Skeletal muscle satellite cell (primary cell): ENCODE measurements around the gene EFNA5.
A peak's percentile ranks its signal among the peaks of the same experiment; 100 is the strongest.

Experiments
- H3K27me3 ChIP-seq: 2 replicates; pipeline ENCODE4 v1.7.0; 2013; ENCODE audit warnings: low read length; ENCODE audit not compliant: control insufficient read depth, insufficient read depth
- H3K36me3 ChIP-seq: 2 replicates; pipeline ENCODE4 v1.7.0; 2013; ENCODE audit warnings: mild to moderate bottlenecking, control low read depth, low read length; ENCODE audit not compliant: insufficient read depth
- H3K4me1 ChIP-seq: 2 replicates; pipeline ENCODE4 v1.7.0; 2013; ENCODE audit warnings: low read length; ENCODE audit not compliant: control insufficient read depth, insufficient read depth
- H3K4me2 ChIP-seq: 2 replicates; pipeline ENCODE4 v1.7.0; 2013; ENCODE audit warnings: mild to moderate bottlenecking, low read length
- H3K4me3 ChIP-seq: 2 replicates; pipeline ENCODE4 v1.7.0; 2013; ENCODE audit warnings: low read length
- H3K9ac ChIP-seq: 2 replicates; pipeline ENCODE4 v1.7.0; 2013; ENCODE audit warnings: mild to moderate bottlenecking, low read depth, low read length, moderate library complexity
- H3K9me3 ChIP-seq: replicated peaks from 2 replicates; pipeline ENCODE4 v1.7.0; 2013; ENCODE audit warnings: mild to moderate bottlenecking, control low read depth, low read length

EFNA5 gene

GRCh38 chr5:107469485-107470294 is 201.0 kb downstream of the EFNA5 start:
- H3K9me3 ChIP-seq: no peaks in the 10 kb centered on the region
- peak overlapping the region; percentile 67 for H3K4me2 ChIP-seq
- no peaks in the 10 kb centered on the region for H3K36me3 ChIP-seq
- H3K27me3 ChIP-seq: no peaks in the 10 kb centered on the region
- peak overlapping the region; percentile 37 for H3K4me3 ChIP-seq
- peak overlapping the region; percentile 37 for H3K9ac ChIP-seq
- H3K4me1 ChIP-seq: peaks cover 39% of the 10 kb centered on the region

- Histone ChIP-seq H3K9ac (peak overlapping the region; percentile 24), H3K27me3 (no peaks in the 10 kb centered on the region), H3K36me3 (no peaks in the 10 kb centered on the region), H3K4me1 (peaks cover 33% of the 10 kb centered on the region), H3K4me2 (peak overlapping the region; percentile 30), H3K4me3 (no peak overlapping the region), H3K9me3 (no peaks in the 10 kb centered on the region)
These were observed 201.7 kb downstream of the EFNA5 start for GRCh38 chr5:107469064-107469463.

DNA sequence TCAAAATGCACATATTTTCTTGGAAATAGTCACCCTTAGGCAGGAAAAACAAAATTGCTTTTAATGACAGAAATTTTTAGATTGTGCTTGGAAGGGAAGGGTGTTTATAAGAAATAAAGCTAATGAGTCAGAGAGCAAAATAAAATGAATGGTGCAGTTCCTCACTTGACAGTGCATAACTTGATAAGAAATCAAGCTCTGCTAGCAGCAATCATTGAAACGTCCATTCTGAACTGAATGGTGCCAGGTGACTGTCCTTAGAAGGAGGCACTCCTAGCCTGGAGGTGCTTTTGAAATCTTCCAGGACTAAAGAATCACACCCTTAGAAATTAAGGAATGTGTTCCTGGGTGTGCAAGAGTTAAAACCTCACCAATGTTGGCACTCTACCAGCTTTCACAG is 202.5 kb downstream of the EFNA5 start:
- no peaks in the 10 kb centered on the region for H3K36me3 ChIP-seq
- H3K27me3 ChIP-seq: no peaks in the 10 kb centered on the region
- peaks cover 33% of the 10 kb centered on the region for H3K4me1 ChIP-seq
- H3K9ac ChIP-seq: no peak overlapping the region
- no peak overlapping the region for H3K4me3 ChIP-seq
- H3K9me3 ChIP-seq: no peaks in the 10 kb centered on the region
- H3K4me2 ChIP-seq: no peak overlapping the region

DNA sequence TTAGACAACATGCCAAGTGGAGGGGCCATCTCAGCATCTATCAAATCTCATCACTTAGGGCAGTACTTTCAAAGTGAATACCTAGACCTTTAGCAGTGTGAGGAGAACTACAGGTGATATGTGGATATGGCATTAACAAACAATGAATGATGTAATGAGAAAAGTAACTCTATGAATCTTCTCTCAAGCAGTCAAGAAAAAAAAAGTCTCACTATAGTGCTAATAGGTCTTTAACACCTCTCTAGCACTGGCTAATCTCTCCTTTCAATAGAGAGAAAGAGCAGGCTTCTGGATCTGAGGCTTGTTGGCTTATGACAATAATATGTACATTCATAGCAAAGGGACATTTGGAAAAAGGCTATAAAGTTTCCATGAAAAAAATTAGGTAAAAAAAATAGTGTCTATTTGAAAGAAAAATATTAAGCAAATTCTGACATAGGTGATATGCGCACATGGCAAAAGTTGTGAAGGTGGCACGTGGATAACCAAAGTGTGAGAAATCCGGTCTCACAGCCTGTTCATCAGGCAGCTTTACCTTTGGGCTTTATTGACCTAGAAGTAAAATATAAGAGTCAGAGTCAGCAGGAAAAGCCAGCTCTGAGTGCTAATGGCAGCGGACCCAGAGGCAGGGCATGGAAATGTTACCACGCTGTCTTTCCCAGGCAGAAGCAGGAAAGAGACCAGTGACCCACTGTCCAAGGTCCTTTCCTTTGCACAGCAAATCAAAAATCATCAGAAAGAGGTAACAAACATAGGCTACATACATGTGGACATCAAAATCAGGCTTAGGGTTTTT is 203.4 kb downstream of the EFNA5 start:
- H3K4me3 ChIP-seq: no peak overlapping the region
- H3K9ac ChIP-seq: no peak overlapping the region
- no peaks in the 10 kb centered on the region for H3K36me3 ChIP-seq
- no peaks in the 10 kb centered on the region for H3K27me3 ChIP-seq
- H3K4me1 ChIP-seq: peaks cover 33% of the 10 kb centered on the region
- no peak overlapping the region for H3K4me2 ChIP-seq
- H3K9me3 ChIP-seq: no peaks in the 10 kb centered on the region

DNA sequence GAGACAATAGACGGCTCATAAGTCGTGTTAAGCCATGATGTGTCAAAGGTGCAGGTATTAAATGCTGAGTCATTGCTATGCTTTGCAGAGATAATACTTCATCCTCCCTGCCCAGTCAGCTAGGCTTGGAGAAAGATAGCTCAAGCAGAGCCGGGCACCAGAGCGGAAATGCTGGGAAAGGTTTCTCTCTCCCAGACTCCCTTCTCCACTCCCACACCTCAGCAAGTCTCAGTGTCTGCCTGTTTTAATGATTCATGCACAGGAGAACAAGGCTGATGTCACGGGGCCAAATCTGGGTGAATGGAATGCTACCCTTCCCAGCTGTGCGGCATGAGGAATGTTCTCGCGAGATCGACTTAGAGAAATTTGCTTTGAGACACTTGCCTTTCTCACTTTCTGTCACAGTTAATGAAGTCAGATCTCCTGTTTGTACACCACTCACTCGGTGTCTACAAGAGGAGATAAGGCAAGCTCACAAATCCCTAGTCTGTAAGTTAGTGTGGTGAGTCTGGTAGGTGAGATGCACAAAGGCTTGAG is 204.4 kb downstream of the EFNA5 start:
- no peak overlapping the region for H3K9ac ChIP-seq
- no peaks in the 10 kb centered on the region for H3K36me3 ChIP-seq
- no peaks in the 10 kb centered on the region for H3K27me3 ChIP-seq
- no peak overlapping the region for H3K4me3 ChIP-seq
- H3K9me3 ChIP-seq: no peaks in the 10 kb centered on the region
- peak overlapping the region; percentile 28 for H3K4me2 ChIP-seq
- peaks cover 33% of the 10 kb centered on the region for H3K4me1 ChIP-seq

- Histone ChIP-seq H3K4me2 (no peak overlapping the region), H3K27me3 (no peaks in the 10 kb centered on the region), H3K4me1 (peaks cover 27% of the 10 kb centered on the region)
These were observed 205.9 kb downstream of the EFNA5 start for GRCh38 chr5:107464876-107465275.

DNA sequence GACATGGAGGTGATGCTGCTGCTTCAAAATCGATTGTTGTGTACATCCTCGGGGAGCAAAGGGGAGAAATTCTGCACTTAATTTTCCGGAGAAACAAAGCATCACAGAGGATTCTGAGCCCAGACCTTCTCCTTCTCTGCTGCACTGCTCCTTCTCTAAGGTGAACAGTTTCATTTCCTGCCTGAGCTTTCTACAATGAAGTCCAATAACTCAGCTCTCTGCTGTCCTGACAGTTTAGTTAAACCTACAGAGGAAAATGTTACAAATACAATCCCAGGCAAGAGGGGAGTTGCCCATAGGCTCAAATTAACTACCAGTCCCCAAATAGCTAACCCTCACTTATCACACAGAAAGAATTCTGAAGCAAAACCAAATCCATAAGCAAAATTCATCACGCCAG is 206.3 kb downstream of the EFNA5 start:
- Histone ChIP-seq H3K27me3 (no peaks in the 10 kb centered on the region), H3K4me2 (no peak overlapping the region), H3K4me1 (peaks cover 24% of the 10 kb centered on the region), H3K36me3 (no peaks in the 10 kb centered on the region), H3K9ac (no peak overlapping the region), H3K9me3 (no peaks in the 10 kb centered on the region), H3K4me3 (no peak overlapping the region)

More at GRCh38 chr5:107464876-107465275, 205.9 kb downstream of the EFNA5 start:
- Histone ChIP-seq H3K9ac (no peak overlapping the region), H3K4me3 (no peak overlapping the region), H3K9me3 (no peaks in the 10 kb centered on the region), H3K36me3 (no peaks in the 10 kb centered on the region)

GRCh38 chr5:107463731-107464130 is 207.0 kb downstream of the EFNA5 start:
- Histone ChIP-seq H3K9ac (no peak overlapping the region), H3K4me3 (no peak overlapping the region), H3K27me3 (no peaks in the 10 kb centered on the region), H3K4me1 (peaks cover 17% of the 10 kb centered on the region), H3K36me3 (no peaks in the 10 kb centered on the region), H3K4me2 (no peak overlapping the region), H3K9me3 (no peaks in the 10 kb centered on the region)

- Histone ChIP-seq H3K4me3 (no peak overlapping the region), H3K4me2 (no peak overlapping the region), H3K4me1 (peaks cover 10% of the 10 kb centered on the region), H3K9ac (no peak overlapping the region), H3K36me3 (no peaks in the 10 kb centered on the region), H3K27me3 (no peaks in the 10 kb centered on the region), H3K9me3 (no peaks in the 10 kb centered on the region)
These were observed 209.0 kb downstream of the EFNA5 start for GRCh38 chr5:107461770-107462169.

GRCh38 chr5:107460789-107461188 is 209.9 kb downstream of the EFNA5 start:
- Histone ChIP-seq H3K4me3 (no peak overlapping the region), H3K36me3 (no peaks in the 10 kb centered on the region), H3K4me1 (peaks cover 9% of the 10 kb centered on the region), H3K27me3 (no peaks in the 10 kb centered on the region), H3K9ac (no peak overlapping the region), H3K9me3 (no peaks in the 10 kb centered on the region), H3K4me2 (no peak overlapping the region)

- Histone ChIP-seq H3K4me1 (peaks cover 20% of the 10 kb centered on the region), H3K4me3 (no peak overlapping the region)
These were observed 211.1 kb downstream of the EFNA5 start for GRCh38 chr5:107459605-107460004.

More at GRCh38 chr5:107459605-107460004, 211.1 kb downstream of the EFNA5 start:
- no peaks in the 10 kb centered on the region for H3K27me3 ChIP-seq
- H3K9ac ChIP-seq: no peak overlapping the region
- no peak overlapping the region for H3K4me2 ChIP-seq
- H3K36me3 ChIP-seq: no peaks in the 10 kb centered on the region
- no peaks in the 10 kb centered on the region for H3K9me3 ChIP-seq
